ENCODE results near the gene INO80E. TPM values are rescaled to one million over a fixed set of nuclear protein-coding genes. Genes with fewer than 3 reads are reported as not detected.
A peak's percentile ranks its signal among the peaks of the same experiment; 100 is the strongest.

The INO80E gene
- total and polyA plus RNA-seq, 7 experiments from 2014 or later: 4.3 to 141 (median 72.5) TPM

- Mint-ChIP-seq H3K4me3 (no peak overlapping the region), H3K27ac (peak overlapping the region in 1 of 9 donors; percentile 31), H3K27me3 (peaks cover 14 to 39% (median 17%) of the 10 kb centered on the region in 5 donors), H3K4me1 (peaks cover 5 to 17% (median 10%) of the 10 kb centered on the region in 7 donors), H3K36me3 (no peaks in the 10 kb centered on the region), H3K9me3 (peaks cover 0 to 3% (median 0%) of the 10 kb centered on the region in 11 donors)
- ATAC-seq (no peak), DNase-seq (no peak)
- CTCF ChIA-PET: interaction anchor here (0.8 to 1.2 kb wide), 3 partner anchors 9 to 215 kb away, joined by 3 read pairs; no protein-coding TSS in a partner anchor
- Histone ChIP-seq H3K9me3 (ENCODE audit: control insufficient read depth in 2 of 3, low read length in 3 of 3) (no peaks in the 10 kb centered on the region), H3K27me3 (ENCODE audit: control insufficient read depth in 2 of 2, insufficient read depth in 2 of 2, low read length in 2 of 2) (no peaks in the 10 kb centered on the region), H3K36me3 (ENCODE audit: control insufficient read depth in 2 of 3, insufficient read depth in 3 of 3, low read length in 3 of 3) (no peaks in the 10 kb centered on the region), H3K4me3 (ENCODE audit: low read length) (no peak overlapping the region), H3K4me1 (ENCODE audit: control insufficient read depth in 2 of 2, insufficient read depth in 2 of 2, low read length in 2 of 2) (peaks cover 8% of the 10 kb centered on the region in 2 donors), H3K27ac (ENCODE audit: low read depth, low read length) (no peak overlapping the region)
- intact Hi-C loops (cut with micrococcal nuclease): loop anchor here in 1 of 2 donors (5.0 kb wide), 1 partner anchor 206 kb away; the partner anchor contains the start of gene PAGR1
- POLR2A ChIA-PET: no interaction called here
Measured at GRCh38 chr16:30023586-30023985, 27.5 kb downstream of the INO80E start.

- Mint-ChIP-seq H3K9me3 (peaks cover 0 to 3% (median 0%) of the 10 kb centered on the region in 11 donors), H3K4me3 (no peak overlapping the region), H3K27me3 (peaks cover 19 to 41% (median 22%) of the 10 kb centered on the region in 5 donors), H3K27ac (no peak overlapping the region), H3K4me1 (peaks cover 5 to 17% (median 10%) of the 10 kb centered on the region in 7 donors), H3K36me3 (no peaks in the 10 kb centered on the region)
- intact Hi-C loops (cut with micrococcal nuclease): loop anchor here in 1 of 2 donors (5.0 kb wide), 1 partner anchor 207 kb away; the partner anchor contains the start of gene PAGR1
- no peak overlapping the region for H3K27ac ChIP-seq (ENCODE audit: low read depth, low read length)
- no peak overlapping the region for H3K4me3 ChIP-seq (ENCODE audit: low read length)
- peaks cover 8% of the 10 kb centered on the region in 2 donors for H3K4me1 ChIP-seq (ENCODE audit: control insufficient read depth in 2 of 2, insufficient read depth in 2 of 2, low read length in 2 of 2)
- no peak for ATAC-seq
- H3K27me3 ChIP-seq (ENCODE audit: control insufficient read depth in 2 of 2, insufficient read depth in 2 of 2, low read length in 2 of 2): no peaks in the 10 kb centered on the region
- ChIA-PET POLR2A (no interaction called here), CTCF (no interaction called here)
- no peaks in the 10 kb centered on the region for H3K36me3 ChIP-seq (ENCODE audit: control insufficient read depth in 2 of 3, insufficient read depth in 3 of 3, low read length in 3 of 3)
- H3K9me3 ChIP-seq (ENCODE audit: control insufficient read depth in 2 of 3, low read length in 3 of 3): no peaks in the 10 kb centered on the region
- no peak for DNase-seq
Measured at GRCh38 chr16:30024451-30024850, 28.4 kb downstream of the INO80E start.

- H3K4me3 ChIP-seq (ENCODE audit: low read length): no peak overlapping the region
- H3K27me3 ChIP-seq (ENCODE audit: control insufficient read depth in 2 of 2, insufficient read depth in 2 of 2, low read length in 2 of 2): peaks cover 0 to 3% of the 10 kb centered on the region in 2 donors
- peaks cover 0 to 3% (median 0%) of the 10 kb centered on the region in 11 donors for H3K9me3 Mint-ChIP-seq
- H3K4me1 ChIP-seq (ENCODE audit: control insufficient read depth in 2 of 2, insufficient read depth in 2 of 2, low read length in 2 of 2): peaks cover 8% of the 10 kb centered on the region in 2 donors
- H3K27ac ChIP-seq (ENCODE audit: low read depth, low read length): no peak overlapping the region
- no peak overlapping the region for H3K27ac Mint-ChIP-seq
- no peaks in the 10 kb centered on the region for H3K36me3 Mint-ChIP-seq
- no peak overlapping the region for H3K4me3 Mint-ChIP-seq
- no peaks in the 10 kb centered on the region for H3K36me3 ChIP-seq (ENCODE audit: control insufficient read depth in 2 of 3, insufficient read depth in 3 of 3, low read length in 3 of 3)
- ATAC-seq (no peak), DNase-seq (no peak)
- CTCF ChIA-PET: no interaction called here
- H3K4me1 Mint-ChIP-seq: peaks cover 5 to 22% (median 12%) of the 10 kb centered on the region in 7 donors
- H3K27me3 Mint-ChIP-seq: peaks cover 26 to 48% (median 29%) of the 10 kb centered on the region in 5 donors
- POLR2A ChIA-PET: no interaction called here
- intact Hi-C loops (cut with micrococcal nuclease): no loop called here
- no peaks in the 10 kb centered on the region for H3K9me3 ChIP-seq (ENCODE audit: control insufficient read depth in 2 of 3, low read length in 3 of 3)
Measured at GRCh38 chr16:30025156-30025555, 29.1 kb downstream of the INO80E start.

GRCh38 chr16:30025574-30025973 is 29.5 kb downstream of the INO80E start:
- peaks cover 0 to 3% (median 0%) of the 10 kb centered on the region in 11 donors for H3K9me3 Mint-ChIP-seq
- H3K4me3 Mint-ChIP-seq: no peak overlapping the region
- Histone ChIP-seq H3K9me3 (ENCODE audit: control insufficient read depth in 2 of 3, low read length in 3 of 3) (no peaks in the 10 kb centered on the region), H3K36me3 (ENCODE audit: control insufficient read depth in 2 of 3, insufficient read depth in 3 of 3, low read length in 3 of 3) (no peaks in the 10 kb centered on the region), H3K4me3 (ENCODE audit: low read length) (no peak overlapping the region), H3K27ac (ENCODE audit: low read depth, low read length) (no peak overlapping the region), H3K4me1 (ENCODE audit: control insufficient read depth in 2 of 2, insufficient read depth in 2 of 2, low read length in 2 of 2) (peaks cover 8% of the 10 kb centered on the region in 2 donors), H3K27me3 (ENCODE audit: control insufficient read depth in 2 of 2, insufficient read depth in 2 of 2, low read length in 2 of 2) (peaks cover 3 to 5% of the 10 kb centered on the region in 2 donors)
- no peaks in the 10 kb centered on the region for H3K36me3 Mint-ChIP-seq
- intact Hi-C loops (cut with micrococcal nuclease): no loop called here
- POLR2A ChIA-PET: no interaction called here
- ATAC-seq (no peak), DNase-seq (no peak)
- peaks cover 29 to 48% (median 31%) of the 10 kb centered on the region in 5 donors for H3K27me3 Mint-ChIP-seq
- H3K27ac Mint-ChIP-seq: no peak overlapping the region
- H3K4me1 Mint-ChIP-seq: peaks cover 5 to 20% (median 12%) of the 10 kb centered on the region in 7 donors
- CTCF ChIA-PET: no interaction called here

- POLR2A ChIA-PET: no interaction called here
- peaks cover 0 to 11% (median 6%) of the 10 kb centered on the region in 7 donors for H3K4me1 Mint-ChIP-seq
Measured at GRCh38 chr16:30026449-30026848, 30.4 kb downstream of the INO80E start.

GRCh38 chr16:30027588-30028437 is 31.8 kb downstream of the INO80E start:
- DNase-seq: no peak
- H3K9me3 ChIP-seq (ENCODE audit: control insufficient read depth in 2 of 3, low read length in 3 of 3): no peaks in the 10 kb centered on the region
- no peaks in the 10 kb centered on the region for H3K4me1 ChIP-seq (ENCODE audit: control insufficient read depth in 2 of 2, insufficient read depth in 2 of 2, low read length in 2 of 2)
- H3K27ac ChIP-seq (ENCODE audit: low read depth, low read length): no peak overlapping the region
- CTCF ChIA-PET: no interaction called here
- intact Hi-C loops (cut with micrococcal nuclease): no loop called here
- POLR2A ChIA-PET: no interaction called here
- H3K36me3 ChIP-seq (ENCODE audit: control insufficient read depth in 2 of 3, insufficient read depth in 3 of 3, low read length in 3 of 3): no peaks in the 10 kb centered on the region
- ATAC-seq: no peak
- no peak overlapping the region for H3K4me3 ChIP-seq (ENCODE audit: low read length)
- Mint-ChIP-seq H3K4me1 (peaks cover 4 to 15% (median 9%) of the 10 kb centered on the region in 7 donors), H3K36me3 (no peaks in the 10 kb centered on the region), H3K9me3 (peaks cover 0 to 3% (median 0%) of the 10 kb centered on the region in 11 donors), H3K27ac (no peak overlapping the region), H3K27me3 (peaks cover 38 to 54% (median 43%) of the 10 kb centered on the region in 5 donors), H3K4me3 (no peak overlapping the region)
- peaks cover 11 to 13% of the 10 kb centered on the region in 2 donors for H3K27me3 ChIP-seq (ENCODE audit: control insufficient read depth in 2 of 2, insufficient read depth in 2 of 2, low read length in 2 of 2)

More at GRCh38 chr16:30026449-30026848, 30.4 kb downstream of the INO80E start:
- no peak for ATAC-seq
- no peaks in the 10 kb centered on the region for H3K9me3 ChIP-seq (ENCODE audit: control insufficient read depth in 2 of 3, low read length in 3 of 3)
- H3K27ac Mint-ChIP-seq: no peak overlapping the region
- H3K4me3 ChIP-seq (ENCODE audit: low read length): no peak overlapping the region
- no peak overlapping the region for H3K4me3 Mint-ChIP-seq
- no peaks in the 10 kb centered on the region for H3K36me3 Mint-ChIP-seq
- CTCF ChIA-PET: interaction anchor here (0.6 kb wide), 1 partner anchor 785 kb away, joined by 3 read pairs; no protein-coding TSS in a partner anchor
- H3K9me3 Mint-ChIP-seq: no peaks in the 10 kb centered on the region
- H3K36me3 ChIP-seq (ENCODE audit: control insufficient read depth in 2 of 3, insufficient read depth in 3 of 3, low read length in 3 of 3): no peaks in the 10 kb centered on the region
- H3K27me3 Mint-ChIP-seq: peaks cover 31 to 46% (median 32%) of the 10 kb centered on the region in 5 donors
- peaks cover 4 to 10% of the 10 kb centered on the region in 2 donors for H3K27me3 ChIP-seq (ENCODE audit: control insufficient read depth in 2 of 2, insufficient read depth in 2 of 2, low read length in 2 of 2)
- intact Hi-C loops (cut with micrococcal nuclease): no loop called here
- DNase-seq: no peak
- H3K4me1 ChIP-seq (ENCODE audit: control insufficient read depth in 2 of 2, insufficient read depth in 2 of 2, low read length in 2 of 2): peaks cover 3 to 4% of the 10 kb centered on the region in 2 donors
- no peak overlapping the region for H3K27ac ChIP-seq (ENCODE audit: low read depth, low read length)

Measured in naive thymus-derived CD4-positive, alpha-beta T cell (primary cell).